OCI-LY3 (cell line): ENCODE measurements around the gene DDI2.

ENCODE experiments used
- EZH2phosphoT487 ChIP-seq: fragments of 200-600 bp; shearing (Covaris generic); IDR thresholded peaks from 2 replicates; pipeline ENCODE4 v1.6.1; 2018; ENCODE audit warnings: antibody characterized with exemption, mixed run types, low read depth
- TF ChIP-seq, protein P1 (sequence below): fragments of 200-600, 300-600 bp; sonication (generic); IDR thresholded peaks from 2 replicates; pipeline ENCODE4 v1.5.1; 2014; ENCODE audit warnings: antibody characterized with exemption, low read length, low read depth

DNA sequence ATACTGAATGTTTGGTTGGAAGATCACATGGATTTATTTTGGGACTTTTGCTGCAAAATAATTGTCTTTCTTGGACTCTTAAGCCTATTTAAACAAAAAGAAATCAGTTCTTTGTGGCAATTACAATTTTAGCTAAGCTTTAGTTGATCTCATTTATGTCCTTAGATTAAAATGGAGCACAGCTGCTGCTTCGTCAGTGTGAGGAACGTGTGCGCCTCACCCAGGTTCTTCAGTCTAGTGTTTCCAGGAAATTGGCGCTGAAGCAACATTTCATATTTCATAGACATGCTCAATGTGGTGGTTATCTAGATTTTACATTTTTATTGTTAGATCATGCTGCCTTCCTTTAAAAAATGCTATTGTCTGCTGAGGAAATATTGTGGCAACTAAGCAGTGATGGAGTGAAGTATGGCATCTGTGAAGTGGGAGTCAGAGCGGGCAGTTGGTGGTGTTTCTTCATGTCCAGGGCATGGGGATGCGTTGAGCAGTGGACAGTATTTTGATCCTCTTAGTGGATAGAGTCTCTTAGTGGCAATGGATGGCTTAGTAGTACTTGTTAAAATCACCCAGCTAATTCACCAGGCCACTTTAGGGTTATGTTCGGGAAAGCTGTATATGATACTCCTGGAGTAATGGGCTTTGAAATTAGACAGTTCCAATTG lies 5.6 kb downstream of the DDI2 start:
- TF ChIP-seq, protein P1, sequence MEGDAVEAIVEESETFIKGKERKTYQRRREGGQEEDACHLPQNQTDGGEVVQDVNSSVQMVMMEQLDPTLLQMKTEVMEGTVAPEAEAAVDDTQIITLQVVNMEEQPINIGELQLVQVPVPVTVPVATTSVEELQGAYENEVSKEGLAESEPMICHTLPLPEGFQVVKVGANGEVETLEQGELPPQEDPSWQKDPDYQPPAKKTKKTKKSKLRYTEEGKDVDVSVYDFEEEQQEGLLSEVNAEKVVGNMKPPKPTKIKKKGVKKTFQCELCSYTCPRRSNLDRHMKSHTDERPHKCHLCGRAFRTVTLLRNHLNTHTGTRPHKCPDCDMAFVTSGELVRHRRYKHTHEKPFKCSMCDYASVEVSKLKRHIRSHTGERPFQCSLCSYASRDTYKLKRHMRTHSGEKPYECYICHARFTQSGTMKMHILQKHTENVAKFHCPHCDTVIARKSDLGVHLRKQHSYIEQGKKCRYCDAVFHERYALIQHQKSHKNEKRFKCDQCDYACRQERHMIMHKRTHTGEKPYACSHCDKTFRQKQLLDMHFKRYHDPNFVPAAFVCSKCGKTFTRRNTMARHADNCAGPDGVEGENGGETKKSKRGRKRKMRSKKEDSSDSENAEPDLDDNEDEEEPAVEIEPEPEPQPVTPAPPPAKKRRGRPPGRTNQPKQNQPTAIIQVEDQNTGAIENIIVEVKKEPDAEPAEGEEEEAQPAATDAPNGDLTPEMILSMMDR, result no peak
- TF ChIP-seq EZH2phosphoT487, result no peak
